Stimulated activated CD4-positive, alpha-beta T cell treated with anti-CD3 and anti-CD28 coated beads, Interleukin-1b, Interleukin-23, amount 100 ng/mL, for 1 hour (primary cell): ENCODE measurements around the gene SCO1.
A peak's percentile ranks its signal among the peaks of the same experiment; 100 is the strongest.
"Not testable (repeated sequence)": the region's sequence is repeated elsewhere in the genome, so short reads cannot be mapped to it uniquely, and the experiment has no call there.

ENCODE experiments used
- DNase-seq, 2 donors: peaks; one replicate each; pipeline ENCODE4 v3.0.0-alpha.2; 2020; ENCODE audit warnings: low read depth in 2 of 2

SCO1 gene

DNA sequence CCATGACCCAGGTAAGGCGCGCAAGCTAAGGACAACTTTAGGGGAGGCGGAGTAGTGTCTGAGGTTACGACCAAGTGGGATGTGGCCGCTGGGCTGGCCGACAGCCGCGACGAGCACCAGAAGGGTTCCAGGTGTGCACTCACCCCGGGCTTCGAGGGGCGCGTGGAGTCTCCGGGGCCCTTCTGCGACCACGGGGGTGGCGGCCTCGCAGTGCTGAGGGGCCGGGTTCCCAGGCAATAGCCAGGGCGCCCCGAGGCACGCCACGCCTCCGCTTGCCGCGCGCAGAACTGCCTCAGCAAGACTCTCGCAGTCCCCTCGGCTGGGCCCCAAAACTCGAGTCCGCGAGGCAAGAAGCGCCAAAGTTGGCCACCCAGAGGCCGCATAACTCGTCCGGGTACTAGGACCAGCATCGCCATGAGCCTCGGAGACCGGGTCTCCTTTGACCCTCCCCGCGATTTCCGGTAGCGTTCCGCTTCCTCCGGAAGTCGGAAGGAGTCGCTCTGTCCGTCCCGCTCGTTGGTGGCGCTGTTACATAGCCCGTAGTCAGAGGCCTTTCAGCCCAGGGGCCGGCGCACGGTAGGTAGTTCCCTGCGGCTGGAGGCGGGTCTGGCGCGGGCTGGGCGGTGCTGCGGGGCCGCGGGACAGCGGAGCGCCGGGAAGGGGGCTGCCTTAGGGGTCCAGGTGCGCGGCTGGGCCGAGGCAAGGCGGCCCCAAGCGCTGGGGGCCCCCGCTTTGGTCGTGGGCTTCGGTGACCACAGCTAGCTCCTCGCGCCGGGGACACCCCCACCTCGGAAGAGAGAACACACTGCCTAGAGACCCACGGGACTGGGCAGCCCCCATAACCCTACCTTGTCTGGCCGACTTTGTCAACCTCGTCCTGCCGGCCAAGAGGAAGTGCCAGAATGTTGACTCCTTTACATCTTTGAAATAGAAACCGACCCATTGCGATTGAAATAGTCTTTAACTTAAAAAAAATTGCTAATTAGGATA, at the start of gene SCO1, which contains the start of gene ADPRM:
Gene SCO1 (minus strand): TSS at position 442 of the 990 bp plus-strand sequence. CDS start 26 bp downstream, at position 416.
Gene ADPRM (plus strand): TSS at position 503 of the 990 bp plus-strand sequence. CDS start 7,333 bp downstream, outside the sequence.
- peak; percentile 59 to 72 for DNase-seq

DNA sequence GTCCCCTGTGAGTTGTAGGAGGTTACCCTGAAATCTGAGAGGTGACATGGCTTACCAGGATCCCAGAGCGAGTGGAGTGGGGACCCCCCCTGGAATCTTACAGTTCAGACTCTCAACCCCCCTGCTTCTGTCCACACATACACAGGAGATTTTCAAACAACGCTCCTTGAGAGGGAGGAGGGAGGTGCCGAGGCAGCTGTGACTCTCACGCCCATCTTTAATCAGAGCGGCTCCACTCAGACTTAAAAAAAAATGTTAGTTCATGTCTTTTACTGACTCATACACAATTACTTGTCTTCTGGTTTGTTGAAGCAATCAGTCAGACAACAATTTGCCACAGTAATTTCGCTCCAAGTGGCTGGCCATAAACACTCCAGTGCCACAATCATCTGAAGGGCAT, 47.9 kb upstream of the SCO1 start:
- no peak for DNase-seq

DNA sequence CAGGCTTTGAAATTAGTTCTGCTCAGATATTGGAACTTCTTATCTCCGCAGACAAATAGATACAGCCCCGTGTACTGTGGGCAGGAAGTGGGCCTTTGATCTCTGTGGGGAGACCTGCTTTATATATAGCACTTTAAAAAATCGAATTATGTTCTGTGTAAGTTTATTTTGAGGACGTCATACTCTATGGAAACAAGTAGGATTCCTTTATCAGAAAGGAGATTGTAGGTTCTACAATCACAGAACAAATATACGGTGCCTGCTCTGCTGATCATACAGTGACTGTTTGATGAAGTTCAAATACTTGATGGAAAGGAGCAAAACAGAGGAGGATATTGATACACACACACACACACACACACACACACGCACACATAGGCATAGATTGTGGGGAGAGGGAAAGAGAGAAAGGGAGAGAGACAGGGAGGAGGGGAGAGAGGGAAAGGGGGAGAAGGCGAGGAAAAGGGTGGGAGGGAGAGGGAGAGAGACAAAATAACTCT, 47.2 kb upstream of the SCO1 start:
- DNase-seq, result no peak

DNA sequence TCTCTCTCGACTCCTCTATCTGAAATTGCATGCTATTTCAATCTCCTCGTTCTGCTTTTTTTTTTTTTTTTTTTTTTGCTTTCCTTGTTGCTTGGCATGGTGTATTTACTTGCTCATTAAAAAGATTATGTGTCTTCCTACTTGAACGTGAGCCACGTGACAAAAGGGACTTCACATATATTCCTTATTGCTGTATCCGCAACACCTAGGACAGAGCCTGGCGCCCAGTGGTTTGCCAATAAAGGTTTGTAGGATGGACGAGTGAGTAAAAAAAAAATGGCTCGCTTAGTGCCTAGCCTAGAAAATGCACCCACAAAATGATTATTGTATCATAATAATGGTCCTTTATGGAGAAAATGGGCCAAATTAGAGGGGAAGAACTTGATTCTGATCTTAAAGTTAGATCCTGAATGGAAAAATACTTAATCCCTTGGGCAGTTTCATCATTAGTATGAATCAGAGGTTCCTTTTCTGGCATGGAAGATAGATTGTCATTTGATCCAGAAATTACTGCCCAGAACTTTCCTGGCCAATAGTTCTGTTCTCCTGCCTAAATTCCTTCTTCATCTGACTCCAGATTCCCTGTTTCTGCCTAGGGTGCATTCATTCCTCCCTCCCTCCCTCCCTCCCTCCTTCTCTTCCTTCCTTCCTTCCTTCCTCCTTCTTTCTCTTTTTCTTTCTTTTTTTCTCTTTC, 46.1 kb upstream of the SCO1 start:
- DNase-seq, result no peak

DNA sequence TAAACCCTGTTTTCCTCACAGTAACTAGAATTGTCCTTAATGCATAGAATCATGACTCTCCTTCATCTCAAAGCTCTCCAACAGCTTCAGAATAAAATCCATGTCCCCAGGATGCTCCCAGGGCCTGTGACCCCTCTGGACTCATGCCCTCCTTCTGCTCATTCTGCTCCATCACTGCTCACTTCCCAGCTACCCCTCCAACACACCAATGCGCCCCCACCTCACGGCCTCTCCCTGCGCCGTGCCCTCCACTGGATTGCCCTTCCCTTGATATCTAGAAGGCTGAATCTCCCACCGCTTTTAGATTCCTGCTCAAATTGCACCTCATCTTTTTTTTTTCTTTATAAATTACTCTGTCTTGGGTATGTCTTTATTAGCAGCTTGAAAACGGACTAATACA, 45.1 kb upstream of the SCO1 start:
- DNase-seq, result no peak

DNA sequence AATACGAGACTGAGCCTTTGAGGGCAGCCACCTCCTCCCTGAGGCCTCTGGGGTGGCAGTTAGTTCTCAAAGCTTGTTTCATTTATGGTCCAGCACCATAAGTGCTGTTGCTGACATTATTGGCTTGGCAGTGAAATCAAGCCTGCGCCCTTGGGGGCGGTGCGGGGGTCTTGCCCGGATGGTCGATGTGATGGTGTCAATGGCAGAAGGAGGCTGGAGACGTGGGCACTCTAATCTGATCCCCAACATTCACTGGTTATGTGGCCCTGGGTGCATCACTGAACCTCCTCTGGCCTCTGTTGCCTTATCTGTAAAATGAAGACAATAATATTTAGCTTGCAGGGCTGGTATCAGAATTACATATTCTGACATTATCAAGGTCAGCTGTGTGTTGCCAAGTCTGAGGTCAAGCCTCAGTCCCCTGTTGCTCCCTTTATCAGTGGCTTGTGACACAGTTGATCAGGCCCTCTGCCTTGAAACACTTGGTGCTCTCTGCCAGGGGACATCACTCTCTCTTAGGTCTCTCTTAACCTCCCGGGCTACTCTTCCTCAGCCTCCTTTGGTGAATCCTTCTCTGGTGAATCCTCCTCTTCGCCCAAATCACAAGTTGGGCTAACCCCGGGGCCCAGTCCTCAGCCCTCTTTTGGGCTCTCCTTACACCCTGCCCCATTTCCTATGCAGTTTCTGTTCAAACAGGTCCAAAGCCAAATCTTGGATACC, 44.2 kb upstream of the SCO1 start:
- no peak for DNase-seq

DNA sequence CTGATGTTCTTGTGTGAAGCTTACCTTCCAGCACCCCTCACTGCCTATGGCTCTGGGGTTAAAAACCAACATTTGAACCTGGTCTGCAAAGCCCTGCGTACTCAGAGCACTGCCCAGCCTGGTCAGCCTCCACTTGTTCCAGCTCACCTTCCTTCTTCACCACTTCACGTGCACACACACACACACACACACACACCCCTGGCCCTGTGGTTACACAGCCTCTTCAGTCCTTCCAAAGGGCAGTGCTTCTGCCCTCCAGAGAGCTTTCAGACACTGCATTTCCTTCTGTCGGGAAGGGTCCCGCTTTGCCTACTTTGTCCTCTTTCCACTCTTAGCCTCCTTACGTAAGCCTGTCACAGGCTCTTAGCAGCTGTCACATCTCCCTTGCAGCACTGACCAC, 42.1 kb upstream of the SCO1 start:
- no peak for DNase-seq

DNA sequence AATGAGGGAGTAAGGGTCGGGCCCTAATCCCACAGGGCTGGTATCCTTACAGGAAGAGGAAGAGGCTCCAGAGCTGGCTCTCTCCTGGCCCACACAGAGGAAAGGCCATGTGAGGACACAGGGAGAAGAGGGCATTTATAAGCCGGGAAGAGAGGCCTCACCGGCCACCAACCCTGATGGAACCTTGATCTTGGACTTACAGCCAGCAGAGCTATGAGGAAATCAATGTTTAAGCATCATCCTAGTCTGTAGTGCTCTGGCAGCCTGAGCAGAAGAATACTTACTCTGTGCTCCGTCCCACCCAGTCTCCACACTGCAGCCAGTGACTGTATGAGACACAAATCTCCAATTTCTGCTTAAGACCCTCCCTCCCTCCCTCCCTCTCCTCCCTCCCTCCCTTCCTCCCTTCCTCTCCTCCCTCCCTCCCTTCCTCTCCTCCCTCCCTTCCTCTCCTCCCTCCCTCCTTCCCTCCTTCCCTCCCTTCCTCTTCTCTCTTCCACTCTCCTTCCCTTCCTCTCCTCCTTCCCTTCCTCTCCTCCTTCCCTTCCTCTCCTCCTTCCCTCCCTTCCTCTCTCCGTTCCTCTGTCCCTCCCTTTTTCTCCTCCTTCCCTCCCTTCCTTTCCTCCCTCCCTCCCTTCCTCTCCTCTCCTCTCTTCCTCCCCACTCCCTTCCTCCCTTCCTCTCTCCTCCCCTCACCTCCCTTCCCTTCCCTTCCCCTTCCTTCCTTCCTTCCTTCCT, 41.4 kb upstream of the SCO1 start:
- DNase-seq, result no peak

DNA sequence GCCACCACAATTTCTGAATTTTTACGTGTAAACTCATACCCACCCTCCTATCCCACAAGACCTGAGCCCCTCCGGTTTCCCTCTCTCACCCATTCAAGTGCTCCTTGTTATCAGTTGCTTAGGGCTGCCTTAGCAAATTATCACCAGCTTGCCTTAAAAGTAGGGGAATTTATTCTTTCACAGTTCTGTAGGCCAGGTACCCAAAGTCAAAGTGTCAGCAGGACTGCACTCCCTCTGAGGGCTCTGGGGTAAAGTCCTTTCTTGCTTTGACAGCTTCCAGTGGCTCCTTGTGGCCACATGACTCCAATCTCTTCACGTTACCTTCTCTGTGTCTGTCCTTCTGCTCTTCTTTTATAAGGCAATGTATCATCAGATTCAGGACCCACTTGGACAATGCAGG, 40.4 kb upstream of the SCO1 start:
- no peak for DNase-seq

DNA sequence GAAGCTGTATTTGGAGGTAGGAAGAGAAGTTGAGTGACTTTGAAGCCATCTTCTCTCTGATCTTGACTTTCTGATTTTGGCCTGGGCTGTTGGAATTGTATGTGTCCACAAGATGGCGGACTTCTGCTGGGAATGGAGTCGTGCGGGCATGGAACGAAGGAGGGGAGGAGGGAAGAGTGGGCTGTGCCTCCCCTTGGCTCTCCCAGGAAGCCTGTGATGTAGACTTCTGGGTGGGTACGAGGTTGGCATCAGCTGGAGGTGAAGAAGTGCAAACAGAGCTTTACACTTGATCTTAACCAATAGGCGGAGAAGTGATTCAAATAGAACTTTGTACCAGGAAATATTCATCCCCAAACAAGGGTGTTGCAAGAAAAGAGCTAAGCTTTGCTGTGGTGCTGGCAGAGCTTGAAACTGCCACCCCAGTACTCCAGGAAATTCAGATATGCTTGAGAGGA, 39.9 kb upstream of the SCO1 start:
- no peak for DNase-seq

DNA sequence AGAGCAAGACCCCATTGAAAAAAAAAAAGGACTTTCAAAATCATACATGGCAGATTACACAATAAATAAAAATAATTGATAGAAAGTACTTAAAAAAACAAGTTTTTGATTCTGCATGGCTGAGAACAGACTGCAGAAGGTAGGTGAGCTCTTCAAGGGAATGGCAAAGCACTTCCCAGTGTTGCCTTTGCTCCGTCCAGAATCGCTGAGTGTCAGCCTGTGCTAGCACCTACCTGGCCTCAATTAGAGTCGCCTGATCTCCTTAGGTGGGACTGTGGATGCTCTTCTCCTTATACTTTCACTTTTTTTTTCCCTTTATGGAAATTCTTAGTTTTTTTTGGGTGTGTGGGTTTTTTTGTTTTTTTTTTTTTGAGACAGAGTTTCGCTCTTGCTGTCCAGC, 38.5 kb upstream of the SCO1 start:
- no peak for DNase-seq

DNA sequence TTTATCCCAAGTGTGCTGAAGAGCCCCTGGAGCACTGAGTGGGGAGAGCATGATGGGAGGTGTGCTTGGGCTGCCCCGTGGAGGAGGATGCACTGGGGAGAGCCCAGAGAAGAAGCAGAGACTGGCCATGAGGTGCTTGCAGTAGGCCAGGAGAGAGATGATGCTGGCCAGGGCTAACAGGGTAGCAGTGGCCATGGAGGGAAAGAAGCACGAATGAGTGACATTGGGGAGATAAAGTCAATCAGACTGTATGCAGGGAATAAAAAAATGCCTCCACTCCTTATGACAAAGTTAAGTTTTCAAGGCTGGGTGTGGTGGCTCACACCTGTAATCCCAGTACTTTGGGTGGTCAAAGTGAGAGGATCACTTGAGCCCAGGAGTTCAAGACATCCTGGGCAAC, 37.9 kb upstream of the SCO1 start:
- DNase-seq, result no peak

DNA sequence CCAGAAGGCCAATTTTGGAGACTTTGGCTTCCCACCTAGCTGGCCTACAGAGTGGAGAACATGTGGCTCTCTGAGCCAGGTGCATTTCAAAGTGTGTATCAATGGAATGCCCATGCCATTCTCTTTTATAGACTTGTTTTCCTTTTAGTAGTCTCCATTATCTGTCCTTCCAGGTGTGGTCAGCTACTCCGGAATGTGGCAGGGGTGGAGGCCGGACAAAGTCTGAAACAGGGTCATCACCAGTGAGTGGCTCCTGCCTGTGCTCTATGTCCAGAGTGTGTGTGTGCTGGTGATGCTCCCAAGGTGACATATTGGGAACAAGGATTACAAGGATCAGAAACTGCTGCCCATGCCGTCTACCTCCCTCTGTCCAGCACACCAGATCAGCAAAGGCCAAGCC, 36.3 kb upstream of the SCO1 start:
- no peak for DNase-seq

DNA sequence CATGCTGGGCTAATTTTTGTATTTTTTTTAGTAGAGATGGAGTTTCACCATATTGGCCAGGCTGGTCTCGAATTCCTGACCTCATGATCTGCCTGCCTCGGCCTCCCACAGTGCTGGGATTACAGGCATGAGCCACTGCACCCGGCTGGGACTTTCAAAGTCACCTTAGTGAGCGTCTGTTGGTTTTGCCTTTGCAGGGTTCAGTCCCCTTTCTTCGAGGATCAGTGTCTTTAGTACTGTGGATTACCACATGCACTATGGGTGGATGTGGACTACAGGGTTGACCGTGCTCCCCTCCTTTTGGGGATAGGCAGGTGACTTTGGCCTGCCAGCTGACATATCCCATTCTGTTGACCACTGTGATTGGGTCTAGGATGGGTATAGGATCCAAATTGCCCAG, 34.8 kb upstream of the SCO1 start:
- DNase-seq, result not testable (repeated sequence)

DNA sequence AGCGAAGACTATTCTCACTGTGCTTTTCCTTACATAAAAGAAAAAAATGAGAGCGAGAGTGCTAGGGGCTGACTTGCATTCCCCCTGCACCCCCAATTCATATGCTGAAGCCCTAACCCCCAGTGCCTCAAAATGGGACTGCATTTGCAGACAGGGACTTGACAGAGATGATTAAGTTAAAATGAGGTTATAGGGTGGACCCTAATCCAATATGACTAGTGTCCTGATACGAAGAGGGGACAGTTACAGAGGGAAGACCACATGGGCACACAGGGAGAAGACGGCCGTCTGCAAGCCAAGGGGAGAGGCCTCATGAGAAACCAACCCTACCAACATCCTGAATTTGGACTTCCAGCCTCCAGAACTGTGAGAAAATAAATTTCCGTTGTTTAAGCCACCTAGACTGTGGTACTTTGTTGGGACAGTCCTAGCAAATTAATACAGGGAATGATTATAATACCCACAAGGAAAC, 34.1 kb upstream of the SCO1 start:
- DNase-seq, result no peak

DNA sequence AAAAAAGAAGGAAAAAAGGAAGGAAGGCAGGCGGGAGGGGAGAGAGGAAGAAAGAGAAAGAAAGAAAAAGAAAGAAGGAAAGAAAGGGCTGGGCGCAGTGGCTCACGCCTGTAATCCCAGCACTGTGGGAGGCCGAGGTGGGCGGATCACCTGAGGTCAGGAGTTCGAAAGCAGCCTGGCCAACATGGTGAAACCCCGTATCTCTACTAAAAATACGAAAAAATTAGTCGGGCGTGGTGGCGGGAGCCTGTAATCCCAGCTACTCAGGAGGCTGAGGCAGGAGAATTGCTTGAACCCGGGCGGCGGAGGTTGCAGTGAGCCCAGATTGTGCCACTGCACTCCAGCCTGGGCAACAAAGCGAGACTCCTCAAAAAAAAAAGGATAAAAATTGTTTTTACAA, 32.9 kb upstream of the SCO1 start:
- DNase-seq, result not testable (repeated sequence)

DNA sequence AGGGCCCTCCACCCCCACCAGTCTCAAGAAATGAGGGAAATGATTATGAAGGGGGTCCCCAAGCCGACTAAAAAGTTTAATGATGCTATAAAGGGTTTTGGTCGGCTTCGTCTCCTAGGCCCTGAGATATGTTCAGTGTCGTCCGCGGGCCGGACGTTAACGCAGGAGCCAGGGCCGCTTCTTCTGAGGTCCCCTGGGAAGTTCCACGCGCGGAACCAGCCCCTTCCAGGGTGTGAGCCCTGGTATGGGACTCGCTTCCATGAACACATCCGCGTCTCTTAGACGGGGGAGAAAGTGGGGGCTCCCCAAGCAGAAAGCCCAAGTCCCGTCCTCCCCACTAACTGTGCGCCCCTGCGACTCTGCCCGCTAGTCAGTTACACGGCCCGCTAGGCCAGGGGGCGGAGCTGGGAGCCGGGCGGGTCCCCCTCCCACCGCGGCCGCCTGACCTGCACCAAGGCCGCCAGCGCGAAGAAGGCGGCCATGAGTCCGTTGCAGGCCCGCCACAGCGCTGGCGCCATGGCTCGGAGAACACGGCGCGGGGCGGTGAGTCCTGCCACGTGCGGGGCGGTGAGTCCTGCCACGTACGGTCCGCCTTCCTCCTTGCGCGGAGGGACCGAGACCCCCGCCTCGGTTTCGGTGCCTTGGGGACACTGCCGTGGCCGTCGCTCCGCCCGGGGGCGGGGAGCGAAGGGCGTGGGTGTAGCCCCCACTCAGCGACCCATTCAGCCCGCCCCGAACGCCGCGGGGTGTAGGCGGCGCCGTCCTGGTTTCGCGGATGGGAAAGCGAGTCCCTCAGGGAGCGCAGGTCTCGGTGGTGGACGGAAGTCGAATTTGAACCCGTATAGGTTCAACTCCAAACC, 32.2 kb upstream of the SCO1 start, which contains the start of gene TMEM220:
Gene TMEM220 (minus strand): TSS at position 690 of the 860 bp plus-strand sequence. CDS start 172 bp downstream, at position 518.
- no peak for DNase-seq

DNA sequence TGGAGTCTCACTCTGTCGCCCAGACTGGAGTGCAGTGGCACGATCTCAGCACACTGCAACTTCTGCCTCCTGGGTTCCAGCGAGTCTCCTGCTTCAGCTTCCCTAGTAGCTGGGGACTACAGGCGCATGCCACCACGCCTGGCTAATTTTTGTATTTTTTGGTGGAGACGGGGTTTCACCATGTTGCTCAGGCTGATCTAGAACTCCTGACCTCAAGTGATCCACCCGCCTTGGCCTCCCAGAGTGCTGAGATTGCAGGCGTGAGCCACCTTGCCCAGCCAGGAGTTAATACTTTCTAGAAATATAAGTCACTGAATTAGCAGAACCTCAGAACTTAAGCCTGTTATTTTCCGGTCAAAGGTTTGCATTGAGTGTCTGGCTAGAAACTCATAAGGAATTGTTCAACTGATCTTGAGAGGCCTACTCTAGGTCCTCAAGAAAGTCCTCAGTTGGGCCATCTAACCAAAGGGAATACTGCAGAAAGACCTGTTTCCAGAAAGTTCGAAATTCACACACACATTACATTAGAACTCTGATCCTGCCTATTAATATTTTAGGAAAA, 31.1 kb upstream of the SCO1 start:
- DNase-seq, result no peak

DNA sequence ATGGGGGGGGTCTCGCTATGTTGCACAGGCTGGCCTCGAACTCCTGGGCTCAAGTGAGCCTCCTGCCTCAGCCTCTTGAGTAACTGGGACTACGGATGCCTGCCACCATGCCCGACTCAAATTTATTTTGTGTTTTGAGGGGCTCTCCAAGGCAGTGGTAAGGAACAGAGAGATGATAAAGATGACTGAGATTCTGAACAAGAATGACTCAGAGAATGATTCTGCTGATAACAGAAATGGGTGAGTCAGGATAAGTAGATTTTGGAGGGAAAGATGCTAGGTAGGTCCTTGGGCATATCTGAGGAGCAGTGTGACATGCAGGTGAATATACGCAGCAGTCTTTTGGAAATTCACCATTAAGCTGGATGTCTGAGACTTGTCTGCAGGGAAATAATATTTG, 29.9 kb upstream of the SCO1 start:
- DNase-seq, result no peak

DNA sequence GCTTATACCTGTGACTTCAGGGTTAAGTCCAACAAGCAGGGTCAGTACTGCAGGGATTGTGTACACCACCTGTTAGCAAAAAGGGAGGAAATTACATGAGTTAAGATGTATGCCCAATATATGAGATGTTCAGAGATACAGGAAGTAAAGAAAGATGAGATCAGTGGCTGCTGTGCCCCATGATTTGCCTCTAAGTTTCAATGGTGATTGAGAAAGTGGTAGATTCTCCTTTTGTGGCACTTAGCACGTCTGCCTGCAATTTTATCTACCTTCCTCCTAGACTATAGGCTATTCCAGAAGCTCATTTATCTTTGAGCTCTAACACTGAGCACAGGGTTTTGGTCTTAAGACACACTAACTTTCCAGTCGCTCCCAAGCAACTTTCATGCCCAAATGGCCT, 28.9 kb upstream of the SCO1 start:
- DNase-seq, result no peak
